OCI-LY1 (cell line): Measurements from ENCODE around the gene ANKRD65.
"Not testable (repeated sequence)": the region's sequence is repeated elsewhere in the genome, so short reads cannot be mapped to it uniquely, and the experiment has no call there.

ENCODE experiments used
- H2AFZ ChIP-seq: fragments of 200-600 bp; sonication (generic), shearing (Covaris generic); 2 replicates; pipeline ENCODE4 v1.6.0; 2014; ENCODE audit warnings: antibody characterized with exemption, mild to moderate bottlenecking, low read length
- H3F3A ChIP-seq: fragments of 200-600 bp; sonication (generic), shearing (Covaris generic); 2 replicates; pipeline ENCODE4 v1.6.0; 2014; ENCODE audit warnings: mild to moderate bottlenecking, antibody characterized with exemption, low read length, moderate library complexity; ENCODE audit not compliant: insufficient read depth
- H3K27ac ChIP-seq: fragments of 200-600 bp; sonication (generic); 2 replicates; pipeline ENCODE4 v1.5.1; 2014; ENCODE audit warnings: low read length, mixed run types, mild to moderate bottlenecking, low read depth; ENCODE audit not compliant: poor library complexity, severe bottlenecking
- H3K27me3 ChIP-seq: fragments of 200-600 bp; sonication (generic); 2 replicates; pipeline ENCODE4 v1.6.0; 2014; ENCODE audit warnings: antibody characterized with exemption, mild to moderate bottlenecking, low read length, moderate library complexity; ENCODE audit not compliant: insufficient read depth
- H3K36me3 ChIP-seq: fragments of 200-600 bp; sonication (generic); 2 replicates; pipeline ENCODE4 v1.6.1; 2014; ENCODE audit warnings: mild to moderate bottlenecking, antibody characterized with exemption, low read length, moderate library complexity, mixed read lengths; ENCODE audit not compliant: insufficient read depth
- H3K4me1 ChIP-seq: fragments of 200-600 bp; sonication (generic); 2 replicates; pipeline ENCODE4 v1.5.1; 2014; ENCODE audit warnings: mild to moderate bottlenecking, low read length, moderate library complexity; ENCODE audit not compliant: insufficient read depth, severe bottlenecking
- H3K4me2 ChIP-seq: fragments of 200-600 bp; sonication (generic), shearing (Covaris generic); 2 replicates; pipeline ENCODE4 v1.6.1; 2014; ENCODE audit warnings: low read length
- H3K4me3 ChIP-seq: fragments of 200-600 bp; sonication (generic); 2 replicates; pipeline ENCODE4 v1.5.1; 2014; ENCODE audit warnings: low read length, low read depth, mild to moderate bottlenecking, mixed read lengths; ENCODE audit not compliant: poor library complexity, severe bottlenecking
- H3K79me2 ChIP-seq: fragments of 200-600 bp; shearing (Covaris generic); 2 replicates; pipeline ENCODE4 v1.6.1; 2016; ENCODE audit warnings: mixed run types, low read length, mixed read lengths; ENCODE audit not compliant: insufficient read depth
- H3K9ac ChIP-seq: fragments of 200-600 bp; sonication (generic), shearing (Covaris generic); 2 replicates; pipeline ENCODE4 v1.6.1; 2014; ENCODE audit warnings: mild to moderate bottlenecking, low read length, mixed read lengths
- H3K9me2 ChIP-seq: fragments of 200-600 bp; sonication (generic), shearing (Covaris generic); 2 replicates; pipeline ENCODE4 v1.6.1; 2014; ENCODE audit warnings: low read depth, mild to moderate bottlenecking, low read length, mixed read lengths
- H3K9me3 ChIP-seq: fragments of 200-600 bp; shearing (Covaris generic); 2 replicates; pipeline ENCODE4 v1.6.1; 2014; ENCODE audit warnings: low read length, mixed read lengths
- H4K20me1 ChIP-seq: fragments of 200-600 bp; sonication (generic), shearing (Covaris generic); 2 replicates; pipeline ENCODE4 v1.6.0; 2016; ENCODE audit warnings: mild to moderate bottlenecking, low read length; ENCODE audit not compliant: insufficient read depth
- EZH2 ChIP-seq: fragments of 200-600 bp; sonication (generic), shearing (Covaris generic); IDR thresholded peaks from 2 replicates; pipeline ENCODE4 v1.8.0; 2017; ENCODE audit warnings: borderline replicate concordance, mixed run types, mild to moderate bottlenecking, antibody characterized with exemption, low read length, moderate library complexity, mixed read lengths
- TF ChIP-seq, protein P1 (sequence below): fragments of 200-600 bp; sonication (generic), shearing (Covaris generic); IDR thresholded peaks from 2 replicates; pipeline ENCODE4 v1.5.1; 2017; ENCODE audit warnings: mild to moderate bottlenecking, antibody characterized with exemption, low read length, moderate library complexity, mixed read lengths

Gene ANKRD65

DNA sequence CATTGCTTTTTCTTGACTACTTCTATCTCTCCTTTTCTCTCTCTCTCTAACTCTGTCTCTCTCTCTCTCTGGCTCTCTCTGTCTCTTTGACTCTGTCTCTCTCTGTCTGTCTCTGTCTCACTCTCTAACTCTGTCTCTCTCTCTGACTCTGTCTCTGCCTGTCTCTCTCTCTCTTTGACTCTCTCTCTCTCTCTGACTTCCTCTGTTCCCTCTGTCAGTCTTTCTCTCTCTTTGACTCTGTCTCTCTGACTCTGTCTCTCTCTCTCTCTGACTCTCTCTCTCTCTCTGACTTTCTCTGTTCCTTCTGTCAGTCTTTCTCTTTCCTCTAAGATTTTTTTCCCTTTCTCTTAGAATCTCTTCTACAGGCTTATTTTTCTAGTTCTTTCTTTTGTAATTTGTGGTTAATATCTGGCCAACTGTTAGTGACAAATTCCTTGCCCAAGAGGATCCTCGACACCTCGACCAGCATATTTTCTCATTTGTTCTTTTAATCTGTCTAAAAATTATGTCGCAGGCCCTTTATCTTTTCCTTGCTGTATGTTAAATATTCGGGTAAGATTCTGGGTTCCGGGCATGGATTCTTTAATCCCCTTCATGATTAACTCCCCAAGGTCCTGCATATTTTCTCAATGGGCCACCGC is 28.1 kb upstream of the ANKRD65 start, which contains the start of gene ATAD3C:
TSS of gene ATAD3C (plus strand) at position 591 of the 641 bp plus-strand sequence. CDS start 995 bp downstream, outside the sequence.
- TF ChIP-seq, protein P1, sequence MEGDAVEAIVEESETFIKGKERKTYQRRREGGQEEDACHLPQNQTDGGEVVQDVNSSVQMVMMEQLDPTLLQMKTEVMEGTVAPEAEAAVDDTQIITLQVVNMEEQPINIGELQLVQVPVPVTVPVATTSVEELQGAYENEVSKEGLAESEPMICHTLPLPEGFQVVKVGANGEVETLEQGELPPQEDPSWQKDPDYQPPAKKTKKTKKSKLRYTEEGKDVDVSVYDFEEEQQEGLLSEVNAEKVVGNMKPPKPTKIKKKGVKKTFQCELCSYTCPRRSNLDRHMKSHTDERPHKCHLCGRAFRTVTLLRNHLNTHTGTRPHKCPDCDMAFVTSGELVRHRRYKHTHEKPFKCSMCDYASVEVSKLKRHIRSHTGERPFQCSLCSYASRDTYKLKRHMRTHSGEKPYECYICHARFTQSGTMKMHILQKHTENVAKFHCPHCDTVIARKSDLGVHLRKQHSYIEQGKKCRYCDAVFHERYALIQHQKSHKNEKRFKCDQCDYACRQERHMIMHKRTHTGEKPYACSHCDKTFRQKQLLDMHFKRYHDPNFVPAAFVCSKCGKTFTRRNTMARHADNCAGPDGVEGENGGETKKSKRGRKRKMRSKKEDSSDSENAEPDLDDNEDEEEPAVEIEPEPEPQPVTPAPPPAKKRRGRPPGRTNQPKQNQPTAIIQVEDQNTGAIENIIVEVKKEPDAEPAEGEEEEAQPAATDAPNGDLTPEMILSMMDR: no peak
- TF ChIP-seq EZH2: no peak

DNA sequence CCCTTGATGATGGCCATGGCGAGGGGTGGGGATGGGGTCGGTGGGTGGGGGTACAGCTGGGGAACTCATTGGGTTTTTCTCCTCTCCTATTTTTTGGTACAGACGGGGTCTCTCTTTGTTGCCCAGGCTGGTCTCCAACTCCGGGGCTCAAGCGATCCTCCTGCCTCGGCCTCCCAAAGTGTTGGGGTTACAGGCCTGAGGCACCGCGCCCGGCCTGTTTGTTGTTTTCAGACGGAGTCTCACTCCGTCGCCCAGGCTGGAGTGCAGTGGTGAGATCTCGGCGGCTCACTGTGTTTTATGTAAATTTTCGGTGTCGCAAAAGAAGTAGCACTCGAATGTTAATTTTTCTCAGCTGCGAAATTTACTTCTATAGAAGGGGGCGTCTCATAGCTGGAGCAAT is 25.6 kb upstream of the ANKRD65 start:
- not testable (repeated sequence) for H3K9me2 ChIP-seq

More for the DNA sequence above, 28.1 kb upstream of the ANKRD65 start, which contains the start of gene ATAD3C:
- no peaks in the 10 kb centered on the region for H3K4me1 ChIP-seq
- no peaks in the 10 kb centered on the region for H3K36me3 ChIP-seq
- H3K79me2 ChIP-seq: no peaks in the 10 kb centered on the region
- H3K27me3 ChIP-seq: 0 out of 2 replicates have a peak, but pooled peaks cover 4% of the 10 kb centered on the region
- H3K9me3 ChIP-seq: no peaks in the 10 kb centered on the region
- no peaks in the 10 kb centered on the region for H4K20me1 ChIP-seq
- H3K27ac ChIP-seq: no peak within 1 kb of the TSS
- H3K9me2 ChIP-seq: no peaks in the 10 kb centered on the region
- H3K4me3 ChIP-seq: no peak within 1 kb of the TSS
- H3K9ac ChIP-seq: no peak within 1 kb of the TSS
- no peak within 1 kb of the TSS for H2AFZ ChIP-seq
- no peaks in the 10 kb centered on the region for H3F3A ChIP-seq
- no peak within 1 kb of the TSS for H3K4me2 ChIP-seq

DNA sequence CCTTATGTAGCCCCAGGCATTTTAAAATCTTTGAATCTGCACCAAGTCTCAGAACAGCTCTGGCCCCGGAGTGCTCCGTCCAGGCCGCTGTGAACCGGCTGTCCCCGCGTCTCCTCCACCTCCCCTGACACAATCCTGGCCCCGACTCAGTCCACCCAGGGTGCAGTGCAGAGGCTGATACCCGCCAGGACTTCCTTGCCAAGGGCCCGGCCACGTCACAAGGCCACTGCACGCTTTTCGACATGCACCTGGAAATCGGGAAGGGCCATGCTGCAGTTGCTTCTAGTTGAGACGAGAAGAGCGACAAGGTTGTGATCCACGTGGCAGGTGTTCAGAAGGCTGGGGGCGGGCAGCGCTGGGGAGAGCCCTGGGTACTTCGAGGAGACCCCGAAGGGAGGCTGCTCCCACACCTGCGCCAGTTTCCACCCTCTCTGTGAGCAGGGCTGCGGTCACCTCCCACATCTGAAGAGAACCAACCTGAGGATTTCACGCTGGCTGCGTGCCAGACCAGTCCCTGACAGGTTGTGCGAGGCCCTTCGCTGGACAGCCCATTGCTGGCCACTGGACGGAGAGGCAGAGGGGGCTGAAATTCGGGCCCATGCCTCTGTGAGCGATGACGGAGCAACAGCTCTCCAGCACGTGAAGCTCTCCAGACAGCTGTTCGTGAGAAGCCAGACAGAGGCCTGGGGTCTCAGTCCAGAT is 21.1 kb upstream of the ANKRD65 start:
- Histone ChIP-seq H3K9me3 (no peaks in the 10 kb centered on the region), H3K36me3 (no peaks in the 10 kb centered on the region), H2AFZ (no peak overlapping the region), H4K20me1 (no peaks in the 10 kb centered on the region), H3K9ac (no peak overlapping the region), H3K27me3 (no peaks in the 10 kb centered on the region; the same call in 1 of the 2 replicates), H3K4me2 (no peak overlapping the region), H3K4me1 (no peaks in the 10 kb centered on the region), H3K4me3 (no peak overlapping the region), H3K9me2 (no peaks in the 10 kb centered on the region), H3K79me2 (no peaks in the 10 kb centered on the region), H3K27ac (no peak overlapping the region), H3F3A (no peaks in the 10 kb centered on the region)
- no peak for TF ChIP-seq EZH2
- TF ChIP-seq, protein P1: no peak

More for the DNA sequence above, 25.6 kb upstream of the ANKRD65 start:
- H3K79me2 ChIP-seq, H3K27me3 ChIP-seq, H3K9me3 ChIP-seq, H3K36me3 ChIP-seq, H3K4me2 ChIP-seq, H3K4me1 ChIP-seq, H3K9ac ChIP-seq, H4K20me1 ChIP-seq, H3K4me3 ChIP-seq, H3F3A ChIP-seq, H2AFZ ChIP-seq, H3K27ac ChIP-seq: not testable (repeated sequence)
